H1 (cell line): ENCODE results near the gene MTR. TPM values are rescaled to one million over a fixed set of nuclear protein-coding genes. Genes with fewer than 3 reads are reported as not detected.

Experiments used
- CTCF ChIA-PET: fragments of 300-600 bp; sonication (Branson Sonifier 250); formaldehyde crosslinking; loops from one replicate; lab custom pipeline; 2021; ENCODE audit not compliant: partially characterized antibody; lab: Charles Lee
- POLR2A ChIA-PET: fragments of 300-600 bp; sonication (Branson Sonifier 250); formaldehyde crosslinking; loops from one replicate; lab custom pipeline; 2021; ENCODE audit warnings: inconsistent platforms; ENCODE audit not compliant: partially characterized antibody; lab: Charles Lee
- DNase-seq, 2 experiments: peaks; one replicate each; pipeline versions ENCODE4 v3.0.0 to v3.0.0-alpha.2; 2010 to 2022; ENCODE audit warnings: low spot score in 2 of 2, low read depth in 1 of 2, mixed read lengths in 1 of 2
- FAIRE-seq: peaks from 2 replicates; lab custom pipeline; 2011; peaks lifted over from hg19 to GRCh38; lab: Jason Lieb, UNC
- H2AFZ ChIP-seq: 2 replicates; pipeline ENCODE4 v1.8.1; 2012; ENCODE audit warnings: low read length, inconsistent platforms
- H2AK5ac ChIP-seq: 2 replicates; pipeline ENCODE4 v1.6.1; 2013; ENCODE audit warnings: low read depth, low read length
- H2BK120ac ChIP-seq: replicated peaks from 2 replicates; pipeline ENCODE3; 2013; ENCODE audit warnings: low read depth, low read length, inconsistent platforms
- H2BK12ac ChIP-seq: 2 replicates; pipeline ENCODE4 v1.6.1; 2013; ENCODE audit warnings: low read depth, low read length
- H2BK15ac ChIP-seq: 2 replicates; pipeline ENCODE4 v1.6.1; 2013; ENCODE audit warnings: low read length
- H2BK20ac ChIP-seq: 2 replicates; pipeline ENCODE4 v1.6.1; 2013; ENCODE audit warnings: low read length
- H2BK5ac ChIP-seq: 2 replicates; pipeline ENCODE4 v1.6.1; 2013; ENCODE audit warnings: low read depth, low read length
- H3K14ac ChIP-seq: 2 replicates; pipeline ENCODE4 v1.6.1; 2013; ENCODE audit warnings: inconsistent platforms; ENCODE audit not compliant: insufficient read length
- H3K18ac ChIP-seq: 2 replicates; pipeline ENCODE4 v1.6.1; 2013; ENCODE audit warnings: low read length; ENCODE audit errors: extremely low read depth
- H3K23ac ChIP-seq: 2 replicates; pipeline ENCODE4 v1.6.1; 2013; ENCODE audit warnings: inconsistent platforms; ENCODE audit not compliant: insufficient read length
- H3K23me2 ChIP-seq: 2 replicates; pipeline ENCODE4 v1.6.1; 2013; ENCODE audit warnings: low read depth, low read length
- H3K27ac ChIP-seq: 2 replicates; pipeline ENCODE4 v1.6.1; 2011; ENCODE audit warnings: low read depth, low read length, inconsistent platforms
- H3K27me3 ChIP-seq, 4 experiments: replicated peaks in 1 of 4; 1 replicate in 1 of 4; 2 replicates in 3 of 4; pipeline versions ENCODE4 v1.6.1 to v1.8.1; 2011 to 2013; ENCODE audit warnings: low read length in 3 of 4, mild to moderate bottlenecking in 3 of 4, inconsistent platforms in 2 of 4, mixed read lengths in 2 of 4, moderate library complexity in 1 of 4; ENCODE audit not compliant: control insufficient read depth in 3 of 4, insufficient read depth in 3 of 4; ENCODE audit errors: extremely low read depth in 1 of 4
- H3K36me3 ChIP-seq, 4 experiments: 2 replicates each; pipeline versions ENCODE4 v1.6.1 to v1.8.1; 2011 to 2013; ENCODE audit warnings: mild to moderate bottlenecking in 4 of 4, low read length in 3 of 4, moderate library complexity in 2 of 4, control low read depth in 1 of 4, inconsistent platforms in 1 of 4; ENCODE audit not compliant: insufficient read depth in 4 of 4, control insufficient read depth in 2 of 4
- H3K4ac ChIP-seq: replicated peaks from 2 replicates; pipeline ENCODE3; 2013; ENCODE audit warnings: low read length, low read depth, mixed read lengths, inconsistent platforms; ENCODE audit not compliant: insufficient read length
- H3K4me1 ChIP-seq, 4 experiments: replicated peaks in 1 of 4; 1 replicate in 1 of 4; 2 replicates in 3 of 4; pipeline versions ENCODE4 v1.6.1 to v1.8.1; 2011 to 2013; ENCODE audit warnings: low read length in 3 of 4, inconsistent platforms in 2 of 4, mixed read lengths in 1 of 4; ENCODE audit not compliant: insufficient read depth in 4 of 4, control insufficient read depth in 3 of 4
- H3K4me2 ChIP-seq, 2 experiments: 2 replicates each; pipeline versions ENCODE4 v1.6.1 to v1.8.1; 2011 to 2013; ENCODE audit warnings: low read depth in 2 of 2, low read length in 2 of 2, control low read depth in 1 of 2, inconsistent platforms in 1 of 2, mild to moderate bottlenecking in 1 of 2; ENCODE audit not compliant: insufficient read depth in 1 of 2
- H3K4me3 ChIP-seq, 4 experiments: fragments of 200-600, 300-600 bp in 1 of 4; sonication (generic), shearing (Covaris generic), sonication (Bioruptor Twin) in 1 of 4; 2 replicates each; pipeline versions ENCODE4 v1.5.1 to v1.8.1; 2011 to 2016; ENCODE audit warnings: low read length in 4 of 4, low read depth in 3 of 4, control low read depth in 2 of 4, inconsistent platforms in 2 of 4, mild to moderate bottlenecking in 2 of 4, mixed read lengths in 1 of 4, moderate library complexity in 1 of 4; ENCODE audit not compliant: insufficient read depth in 2 of 4; ENCODE audit errors: extremely low read depth in 1 of 4
- H3K56ac ChIP-seq: replicated peaks from 2 replicates; pipeline ENCODE3; 2013; ENCODE audit warnings: low read depth, mild to moderate bottlenecking, mixed read lengths, low read length, inconsistent platforms; ENCODE audit not compliant: insufficient read length
- H3K79me1 ChIP-seq: 2 replicates; pipeline ENCODE4 v1.6.1; 2013; ENCODE audit warnings: low read depth, low read length, control low read depth
- H3K79me2 ChIP-seq, 2 experiments: 2 replicates each; pipeline versions ENCODE4 v1.6.1 to v1.8.1; 2012 to 2013; ENCODE audit warnings: low read length in 2 of 2, mild to moderate bottlenecking in 2 of 2, inconsistent platforms in 1 of 2; ENCODE audit not compliant: insufficient read depth in 2 of 2, control insufficient read depth in 1 of 2
- H3K9ac ChIP-seq, 4 experiments: replicated peaks in 1 of 4; 1 replicate in 1 of 4; 2 replicates in 3 of 4; pipeline versions ENCODE4 v1.6.1 to v1.8.1; 2011 to 2013; ENCODE audit warnings: low read depth in 3 of 4, low read length in 3 of 4, control low read depth in 2 of 4, mild to moderate bottlenecking in 2 of 4, moderate library complexity in 2 of 4, inconsistent platforms in 1 of 4; ENCODE audit errors: extremely low read depth in 1 of 4
- H3K9me3 ChIP-seq, 2 experiments: 2 replicates each; pipeline versions ENCODE4 v1.6.1 to v1.8.1; 2012 to 2013; ENCODE audit warnings: mild to moderate bottlenecking in 2 of 2, moderate library complexity in 2 of 2, control low read depth in 1 of 2, inconsistent platforms in 1 of 2, low read depth in 1 of 2, low read length in 1 of 2, mixed read lengths in 1 of 2; ENCODE audit not compliant: insufficient read depth in 2 of 2
- H4K20me1 ChIP-seq, 2 experiments: replicated peaks in 1 of 2; 2 replicates each; pipeline versions ENCODE3 to v1.8.1; 2011 to 2013; ENCODE audit warnings: inconsistent platforms in 2 of 2, low read length in 2 of 2, mild to moderate bottlenecking in 1 of 2; ENCODE audit not compliant: insufficient read depth in 2 of 2, control insufficient read depth in 1 of 2
- H4K5ac ChIP-seq: 2 replicates; pipeline ENCODE4 v1.6.1; 2013; ENCODE audit warnings: low read length, low read depth, mixed read lengths, inconsistent platforms; ENCODE audit not compliant: insufficient read length
- H4K8ac ChIP-seq: 2 replicates; pipeline ENCODE4 v1.8.0; 2013; ENCODE audit warnings: mild to moderate bottlenecking, moderate library complexity, low read length, inconsistent platforms; ENCODE audit not compliant: insufficient read depth; ENCODE audit errors: extremely low read depth
- H4K91ac ChIP-seq: replicated peaks from 2 replicates; pipeline ENCODE3; 2013; ENCODE audit warnings: low read length, mixed read lengths, inconsistent platforms; ENCODE audit not compliant: insufficient read length
- CTCF ChIP-seq, 3 experiments: IDR thresholded peaks; 1 replicate in 2 of 3; 2 replicates in 1 of 3; pipeline versions ENCODE4 v1.5.1 to v1.6.1; 2011; ENCODE audit warnings: low read length in 3 of 3, mild to moderate bottlenecking in 3 of 3, inconsistent platforms in 2 of 3, low read depth in 1 of 3, moderate library complexity in 1 of 3; ENCODE audit not compliant: insufficient read depth in 1 of 3; ENCODE audit errors: control extremely low read depth in 1 of 3
- EGR1 ChIP-seq: IDR thresholded peaks from 2 replicates; pipeline ENCODE4 v1.6.1; 2011; ENCODE audit warnings: low read depth, low read length, borderline replicate concordance
- GABPA ChIP-seq: IDR thresholded peaks from 2 replicates; pipeline ENCODE4 v1.6.1; 2011; ENCODE audit warnings: mild to moderate bottlenecking, low read length, moderate library complexity, borderline replicate concordance; ENCODE audit not compliant: insufficient read depth
- KDM4A ChIP-seq: IDR thresholded peaks from one replicate; pipeline ENCODE4 v1.7.1; 2012; ENCODE audit warnings: low read depth, mild to moderate bottlenecking, moderate library complexity, low read length, inconsistent platforms; ENCODE audit not compliant: severe bottlenecking
- KDM5A ChIP-seq: fragments of 200-600 bp; IDR thresholded peaks from 2 replicates; pipeline ENCODE4 v1.7.1; 2012; ENCODE audit warnings: mild to moderate bottlenecking, low read length, inconsistent platforms, mixed read lengths
- MAX ChIP-seq: IDR thresholded peaks from 2 replicates; pipeline ENCODE4 v1.6.1; 2012; ENCODE audit warnings: inconsistent platforms
- NRF1 ChIP-seq: IDR thresholded peaks from 2 replicates; pipeline ENCODE4 v1.6.1; 2011; ENCODE audit warnings: mild to moderate bottlenecking, low read depth, low read length, improper control_type of control experiment
- RXRA ChIP-seq: IDR thresholded peaks from 2 replicates; pipeline ENCODE4 v1.6.1; 2011; ENCODE audit warnings: low read depth, mild to moderate bottlenecking, low read length, moderate library complexity; ENCODE audit not compliant: insufficient read depth
- SIN3A ChIP-seq, 2 experiments: IDR thresholded peaks in 1 of 2; conservative IDR thresholded peaks in 1 of 2; 2 replicates each; pipeline ENCODE4 v1.6.1; 2011 to 2012; ENCODE audit warnings: low read length in 2 of 2, improper control_type of control experiment in 1 of 2, low read depth in 1 of 2, mild to moderate bottlenecking in 1 of 2
- SP2 ChIP-seq: IDR thresholded peaks from 2 replicates; pipeline ENCODE4 v1.6.1; 2012; ENCODE audit warnings: mild to moderate bottlenecking, low read length, inconsistent platforms
- SP4 ChIP-seq: IDR thresholded peaks from 2 replicates; pipeline ENCODE4 v1.6.1; 2012; ENCODE audit warnings: low read length, inconsistent platforms
- TBP ChIP-seq: IDR thresholded peaks from 2 replicates; pipeline ENCODE4 v1.6.1; 2011; ENCODE audit warnings: low read depth, low read length, improper control_type of control experiment
- WGBS, 2 experiments: shearing (Covaris generic) in 1 of 2; methylation state at CpG; one replicate each; pipeline versions ENCODE4 v1.1.6 to v1.1.7; 2013 to 2015; ENCODE audit warnings: low lambda C conversion rate in 2 of 2, mixed read lengths in 2 of 2, inconsistent platforms in 1 of 2, low coverage in 1 of 2, missing lambda C conversion rate in 1 of 2; ENCODE audit not compliant: insufficient replicate concordance in 2 of 2, insufficient coverage in 1 of 2, insufficient read length in 1 of 2; ENCODE audit errors: extremely low coverage in 1 of 2, missing lambda C conversion rate in 1 of 2; 5-methylcytosine and 5-hydroxymethylcytosine counted together
- polyA plus RNA-seq, 7 experiments: library from polyadenylated mRNA; depleted of rRNA in 3 of 7; stranded (reverse) in 5 of 7; unstranded in 2 of 7; fragments of >200 nt in 5 of 7; fragments of 200-250 nt in 2 of 7; gene quantifications; 1 replicate in 5 of 7; 2 replicates in 1 of 7; 4 replicates in 1 of 7; pipeline versions ENCODE4 v1.2.1 to v1.2.3, GENCODE V29; 2011 to 2013; ENCODE audit warnings: missing spikeins in 2 of 7, mixed read lengths in 2 of 7
- total RNA-seq: library from RNA; stranded (reverse); fragmentation: NEBNext Ultra II Directional; extraction: Animal tissue kit (Norgen Biotek cat#: 25700); gene quantifications from 2 replicates; pipeline ENCODE4 v1.2.1, GENCODE V29; 2021

MTR gene
- total and polyA plus RNA-seq, 2 of the 8 experiments (the other 6 are each of a cell fraction or from before 2014, with no cell fraction given) = 4.8 to 27.4 TPM

DNA sequence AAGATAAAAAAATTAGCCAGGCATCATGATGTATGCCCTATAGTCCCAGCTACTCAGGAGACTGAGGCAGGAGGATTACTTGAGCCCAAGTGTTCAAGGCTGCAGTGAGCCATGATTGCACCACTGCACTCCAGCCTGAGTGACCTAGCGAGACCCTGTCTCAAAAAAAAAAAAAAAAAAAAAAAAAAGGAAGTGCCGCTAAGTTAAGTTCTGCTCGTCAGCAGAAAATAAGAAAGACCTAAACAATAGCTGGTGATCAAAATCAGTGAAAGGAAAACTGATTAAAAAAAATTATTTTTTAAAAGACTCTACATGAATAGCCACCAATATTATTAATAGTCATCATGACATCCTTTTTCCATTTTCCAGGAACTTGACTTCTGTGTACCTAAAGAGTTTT, 44.2 kb upstream of the MTR start:
- no peaks in the 10 kb centered on the region for H3K9me3 ChIP-seq
- TF ChIP-seq MAX (no peak), NRF1 (no peak), GABPA (no peak), RXRA (no peak), SP4 (no peak), SIN3A (conservative IDR thresholded peaks at IDR 0.05 in 1 of 2, IDR thresholded peaks at IDR 0.05 in 1 of 2; ENCODE audit: low read depth in 1 of 2, low read length in 2 of 2) (no peak), EGR1 (no peak), CTCF (IDR thresholded peaks at IDR 0.05; ENCODE audit: control extremely low read depth in 1 of 3, insufficient read depth in 1 of 3, low read depth in 1 of 3, low read length in 3 of 3) (no peak), KDM4A (no peak), SP2 (no peak), KDM5A (no peak), TBP (no peak)

More for the DNA sequence above, 44.2 kb upstream of the MTR start:
- H3K14ac ChIP-seq = no peak overlapping the region
- no peak overlapping the region for H2BK5ac ChIP-seq
- no peak overlapping the region for H3K9ac ChIP-seq
- DNase-seq = no peak
- no peak overlapping the region for H4K8ac ChIP-seq
- 92% methylated on average over 2 of the region's 3 CpGs; no CpG with 5 or more reads in 1 of the 2 experiments for WGBS, 2 experiments
- FAIRE-seq = no peak
- no peak overlapping the region for H3K4me2 ChIP-seq
- H4K20me1 ChIP-seq = no peaks in the 10 kb centered on the region
- no peak overlapping the region for H3K18ac ChIP-seq
- H2BK20ac ChIP-seq = no peak overlapping the region
- H3K27me3 ChIP-seq = no peaks in the 10 kb centered on the region
- no peak overlapping the region for H2BK120ac ChIP-seq
- H3K23ac ChIP-seq = no peak overlapping the region
- ChIA-PET CTCF (interaction anchor here (0.6 to 4.9 kb wide), 6 partner anchors 8 to 727 kb away, joined by 3 to 34 read pairs (median 10); no protein-coding TSS in a partner anchor), POLR2A (no interaction called here)
- H2BK15ac ChIP-seq = no peak overlapping the region
- no peak overlapping the region for H3K56ac ChIP-seq
- H3K4ac ChIP-seq = no peak overlapping the region
- no peak overlapping the region for H3K27ac ChIP-seq
- H3K4me1 ChIP-seq = no peaks in the 10 kb centered on the region
- no peak overlapping the region for H4K91ac ChIP-seq
- no peak overlapping the region for H2BK12ac ChIP-seq
- H3K79me2 ChIP-seq = no peaks in the 10 kb centered on the region
- no peaks in the 10 kb centered on the region for H3K23me2 ChIP-seq
- no peak overlapping the region for H4K5ac ChIP-seq
- no peaks in the 10 kb centered on the region for H3K79me1 ChIP-seq
- peaks cover 0 to 5% (median 0%) of the 10 kb centered on the region in 4 experiments; a peak in 1 of 8 replicates for H3K36me3 ChIP-seq
- no peak overlapping the region for H2AFZ ChIP-seq
- no peak overlapping the region for H3K4me3 ChIP-seq
- no peak overlapping the region for H2AK5ac ChIP-seq
